GM12872 (cell line): Measurements from ENCODE around the gene TBX10.

Source experiments
- TF ChIP-seq, protein P1 (sequence below): IDR thresholded peaks from 3 replicates; pipeline ENCODE4 v1.5.1; 2011; ENCODE audit warnings: low read depth, mild to moderate bottlenecking, low read length, moderate library complexity; ENCODE audit not compliant: insufficient read depth

TBX10 gene

DNA sequence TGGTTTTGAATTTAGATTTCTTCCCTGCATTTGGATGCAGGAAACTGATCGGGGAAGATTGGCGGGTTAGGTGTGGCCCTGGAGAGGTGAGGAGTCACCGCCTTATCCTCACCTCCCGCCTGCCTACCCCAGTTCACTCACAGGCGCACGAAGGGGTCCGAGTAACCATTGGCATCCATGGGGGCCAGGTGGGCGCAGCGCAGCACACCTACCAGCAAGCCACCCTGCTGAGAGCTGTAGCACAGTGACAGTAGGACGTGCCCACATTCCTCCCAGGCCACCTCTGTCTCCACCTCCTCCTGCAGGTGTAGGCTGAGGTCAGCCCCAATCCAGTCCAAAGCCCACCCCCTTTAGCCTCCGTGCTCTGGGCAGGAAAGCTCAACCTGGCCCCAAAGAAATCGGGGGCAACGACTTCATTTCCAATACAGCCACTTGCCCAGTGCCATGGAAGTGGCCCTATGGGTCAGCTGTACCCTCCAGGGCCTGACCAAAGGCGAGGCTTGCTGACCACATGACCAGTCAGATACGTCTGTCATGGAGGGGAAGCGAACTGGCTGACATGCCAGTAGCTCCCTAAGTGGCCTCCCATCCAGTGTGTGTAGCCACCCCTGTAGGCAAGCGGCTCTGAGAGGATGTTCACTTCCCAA lies 26.1 kb downstream of the TBX10 start:
- TF ChIP-seq, protein P1, sequence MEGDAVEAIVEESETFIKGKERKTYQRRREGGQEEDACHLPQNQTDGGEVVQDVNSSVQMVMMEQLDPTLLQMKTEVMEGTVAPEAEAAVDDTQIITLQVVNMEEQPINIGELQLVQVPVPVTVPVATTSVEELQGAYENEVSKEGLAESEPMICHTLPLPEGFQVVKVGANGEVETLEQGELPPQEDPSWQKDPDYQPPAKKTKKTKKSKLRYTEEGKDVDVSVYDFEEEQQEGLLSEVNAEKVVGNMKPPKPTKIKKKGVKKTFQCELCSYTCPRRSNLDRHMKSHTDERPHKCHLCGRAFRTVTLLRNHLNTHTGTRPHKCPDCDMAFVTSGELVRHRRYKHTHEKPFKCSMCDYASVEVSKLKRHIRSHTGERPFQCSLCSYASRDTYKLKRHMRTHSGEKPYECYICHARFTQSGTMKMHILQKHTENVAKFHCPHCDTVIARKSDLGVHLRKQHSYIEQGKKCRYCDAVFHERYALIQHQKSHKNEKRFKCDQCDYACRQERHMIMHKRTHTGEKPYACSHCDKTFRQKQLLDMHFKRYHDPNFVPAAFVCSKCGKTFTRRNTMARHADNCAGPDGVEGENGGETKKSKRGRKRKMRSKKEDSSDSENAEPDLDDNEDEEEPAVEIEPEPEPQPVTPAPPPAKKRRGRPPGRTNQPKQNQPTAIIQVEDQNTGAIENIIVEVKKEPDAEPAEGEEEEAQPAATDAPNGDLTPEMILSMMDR = no peak

DNA sequence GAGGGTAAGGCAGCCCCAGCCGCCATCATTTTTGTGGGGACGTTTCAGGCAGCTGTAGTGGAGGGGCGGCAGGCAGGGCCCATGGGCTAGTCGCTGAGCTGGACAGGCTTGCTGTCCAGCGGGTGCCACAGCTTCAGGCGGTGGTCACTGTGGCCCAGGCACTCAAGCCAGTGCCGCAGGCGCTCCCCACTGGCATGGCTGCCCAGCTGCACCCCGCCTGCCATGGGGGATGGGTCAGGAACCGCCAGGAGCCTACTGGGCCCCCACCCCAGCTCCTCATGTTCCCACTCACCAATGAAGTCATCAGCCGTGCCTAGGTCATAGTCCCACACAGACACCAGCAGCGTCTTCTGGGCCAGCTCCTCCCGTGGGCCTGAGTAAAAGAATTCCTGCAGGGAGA lies 26.8 kb downstream of the TBX10 start:
- TF ChIP-seq, protein P1 = no peak

DNA sequence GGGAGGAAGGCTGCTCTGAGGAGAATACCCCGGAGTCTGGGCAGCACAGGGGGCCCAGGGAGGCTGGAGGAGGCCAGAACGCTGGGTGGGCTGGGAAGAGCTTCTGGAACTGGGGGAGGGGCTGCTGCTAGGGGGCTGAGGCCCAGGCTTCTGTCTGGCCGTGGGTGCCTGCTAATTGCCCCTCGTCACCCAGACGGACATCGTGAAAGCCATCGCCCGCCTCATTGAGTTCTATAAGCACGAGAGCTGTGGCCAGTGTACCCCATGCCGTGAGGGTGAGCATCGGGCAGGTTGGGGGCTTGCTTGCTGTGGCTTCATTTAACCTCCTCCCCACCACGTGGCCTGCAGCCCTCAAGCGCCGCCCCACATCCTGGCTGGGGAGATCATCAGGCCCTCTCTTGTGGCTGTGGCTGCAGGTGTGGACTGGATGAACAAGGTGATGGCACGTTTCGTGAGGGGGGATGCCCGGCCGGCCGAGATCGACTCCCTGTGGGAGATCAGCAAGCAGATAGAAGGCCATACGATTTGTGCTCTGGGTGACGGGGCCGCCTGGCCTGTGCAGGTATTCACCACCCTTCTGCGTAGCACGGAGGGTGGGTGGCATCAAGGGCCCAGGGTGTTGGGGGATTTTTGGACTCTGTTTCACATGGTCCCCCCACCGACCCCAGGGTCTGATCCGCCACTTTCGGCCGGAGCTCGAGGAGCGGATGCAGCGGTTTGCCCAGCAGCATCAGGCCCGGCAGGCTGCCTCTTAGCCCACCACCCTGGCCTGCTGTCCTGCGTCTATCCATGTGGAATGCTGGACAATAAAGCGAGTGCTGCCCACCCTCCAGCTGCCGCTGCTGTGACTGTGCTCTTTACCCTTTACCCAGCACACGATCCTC lies 27.6 kb downstream of the TBX10 start:
- TF ChIP-seq, protein P1 = no peak

DNA sequence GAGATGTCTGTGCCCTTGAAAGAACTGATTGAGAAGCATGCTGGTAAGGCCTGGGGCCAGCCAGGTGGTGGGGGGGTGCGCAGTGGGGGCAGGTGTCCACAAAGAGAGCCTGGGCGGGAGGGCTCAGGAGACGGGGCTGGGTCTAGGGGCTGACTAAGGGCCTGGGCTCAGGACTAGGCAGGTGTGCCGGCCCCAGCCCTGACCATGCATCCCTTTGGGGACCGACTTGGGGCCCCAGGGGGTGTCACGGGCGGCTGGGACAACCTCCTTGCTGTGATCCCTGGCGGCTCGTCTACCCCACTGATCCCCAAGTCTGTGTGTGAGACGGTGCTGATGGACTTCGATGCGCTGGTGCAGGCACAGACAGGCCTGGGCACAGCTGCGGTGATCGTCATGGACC lies 28.4 kb downstream of the TBX10 start:
- TF ChIP-seq, protein P1 = no peak

DNA sequence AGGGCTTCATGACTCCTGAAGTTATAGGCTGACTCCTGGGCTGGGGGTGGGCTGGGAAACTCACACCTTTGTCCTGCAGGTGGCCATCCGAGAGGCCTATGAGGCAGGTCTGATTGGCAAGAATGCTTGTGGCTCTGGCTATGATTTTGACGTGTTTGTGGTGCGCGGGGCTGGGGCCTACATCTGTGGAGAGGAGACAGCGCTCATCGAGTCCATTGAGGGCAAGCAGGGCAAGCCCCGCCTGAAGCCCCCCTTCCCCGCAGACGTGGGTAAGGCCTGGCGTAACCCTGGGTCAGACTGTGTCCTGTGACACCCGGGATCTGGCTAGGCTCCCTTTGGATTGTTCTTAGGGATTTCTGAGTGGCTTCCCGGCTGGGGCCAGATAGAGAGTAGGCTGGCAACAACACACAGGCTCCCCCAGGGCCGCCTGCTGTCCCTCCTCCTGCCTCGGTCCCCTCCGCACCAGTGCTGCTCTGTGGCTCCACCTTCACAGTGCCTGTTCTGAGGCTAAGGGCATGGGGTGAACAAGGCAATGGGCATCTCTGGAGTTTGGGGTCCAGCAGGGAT lies 29.2 kb downstream of the TBX10 start:
- TF ChIP-seq, protein P1 = no peak

DNA sequence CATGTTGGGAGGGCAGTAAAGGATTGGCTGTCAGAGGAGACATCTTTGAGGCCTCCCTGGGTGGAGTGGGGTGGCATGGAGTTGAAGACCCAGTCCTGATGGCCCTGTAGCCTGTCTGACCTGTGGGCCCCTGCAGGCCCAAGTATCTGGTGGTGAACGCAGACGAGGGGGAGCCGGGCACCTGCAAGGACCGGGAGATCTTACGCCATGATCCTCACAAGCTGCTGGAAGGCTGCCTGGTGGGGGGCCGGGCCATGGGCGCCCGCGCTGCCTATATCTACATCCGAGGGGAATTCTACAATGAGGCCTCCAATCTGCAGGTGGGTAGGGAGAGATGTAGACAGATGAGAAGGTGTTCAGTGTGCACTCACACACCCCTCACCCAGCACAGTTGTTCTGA lies 30.2 kb downstream of the TBX10 start:
- TF ChIP-seq, protein P1 = no peak

DNA sequence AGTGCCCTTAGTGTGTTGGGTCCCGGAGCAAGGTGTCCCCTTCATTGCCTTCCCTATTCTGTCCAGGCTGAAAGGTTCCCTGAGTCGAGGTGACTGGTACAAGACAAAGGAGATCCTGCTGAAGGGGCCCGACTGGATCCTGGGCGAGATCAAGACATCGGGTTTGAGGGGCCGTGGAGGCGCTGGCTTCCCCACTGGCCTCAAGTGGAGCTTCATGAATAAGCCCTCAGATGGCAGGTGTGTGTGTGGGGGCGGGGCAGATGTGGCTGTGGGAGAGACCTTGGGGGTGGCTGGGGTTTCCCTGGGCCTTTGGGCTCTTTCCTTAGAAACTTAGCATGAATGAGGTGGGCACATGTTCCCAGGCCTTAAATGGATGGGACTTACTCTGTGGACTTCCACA lies 31.1 kb downstream of the TBX10 start:
- TF ChIP-seq, protein P1 = no peak
